Heart left ventricle (tissue), 16 donors: ENCODE data around the gene SYNDIG1. TPM values are rescaled to one million over a fixed set of nuclear protein-coding genes. Genes with fewer than 3 reads are reported as not detected.

Experiments used
- ATAC-seq, 4 donors: fragments of 200-7000 bp; cut with Tn5 transposase; one replicate each; pipeline ENCODE4 v1.9.1; 2020 to 2022; ENCODE audit warnings: moderate library complexity in 4 of 4, mild to moderate bottlenecking in 3 of 4, moderate number of reproducible peaks in 1 of 4
- DNase-seq, 5 donors: peaks; one replicate each; pipeline ENCODE4 v3.0.0-alpha.2; 2020
- H3K27ac ChIP-seq, 12 donors: fragments of 200-600 bp; sonication (generic) in 4 of 12; one replicate each; pipeline versions ENCODE4 v1.5.0 to v1.8.0; 2016 to 2022; ENCODE audit warnings: mild to moderate bottlenecking in 2 of 12
- H3K27me3 ChIP-seq, 9 donors: fragments of 200-600 bp; sonication (generic) in 2 of 9; one replicate each; pipeline versions ENCODE4 v1.5.1 to v1.8.0; 2016 to 2022; ENCODE audit warnings: mild to moderate bottlenecking in 3 of 9
- H3K36me3 ChIP-seq, 9 donors: fragments of 200-600 bp; sonication (generic) in 2 of 9; one replicate each; pipeline versions ENCODE4 v1.5.0 to v1.8.0; 2018 to 2022; ENCODE audit warnings: mild to moderate bottlenecking in 2 of 9
- H3K4me1 ChIP-seq, 12 donors: fragments of 200-600 bp; sonication (generic) in 4 of 12; one replicate each; pipeline versions ENCODE4 v1.5.0 to v1.8.0; 2016 to 2022; ENCODE audit warnings: mild to moderate bottlenecking in 3 of 12
- H3K4me3 ChIP-seq, 12 donors: fragments of 200-600 bp; sonication (generic) in 4 of 12; one replicate each; pipeline versions ENCODE4 v1.5.0 to v1.8.0; 2017 to 2022; ENCODE audit warnings: mild to moderate bottlenecking in 9 of 12, moderate library complexity in 4 of 12
- H3K9me3 ChIP-seq, 12 donors: fragments of 200-600 bp; sonication (generic) in 4 of 12; one replicate each; pipeline versions ENCODE4 v1.5.0 to v1.8.0; 2016 to 2022; ENCODE audit warnings: mild to moderate bottlenecking in 1 of 12
- POLR2A ChIP-seq, 2 donors: fragments of 450-650 bp; IDR thresholded peaks; one replicate each; pipeline ENCODE4 v1.6.1; 2017; ENCODE audit warnings: antibody characterized with exemption in 2 of 2, mild to moderate bottlenecking in 2 of 2, moderate library complexity in 2 of 2
- WGBS, 4 donors: extraction: QIAGEN DNeasy Blood & Tissue Kit in 2 of 4; methylation state at CpG; one replicate each; pipeline versions ENCODE4 v1.1.5 to v1.1.7; 2013 to 2018; 5-methylcytosine and 5-hydroxymethylcytosine counted together
- intact Hi-C, 10 donors: fragments of 100-400 bp; cut with DNase I; formaldehyde crosslinking; loops; one replicate each; pipeline versions ENCODE4 v1.11.1 to v1.14.2; 2022
- polyA plus RNA-seq, 2 donors: library from polyadenylated mRNA; stranded (reverse); fragments of 200-250 nt; gene quantifications; one replicate each; pipeline ENCODE4 v1.2.3, GENCODE V29; 2013
- total RNA-seq, 9 donors: library from RNA; depleted of rRNA in 2 of 9; stranded (reverse); fragments of >200 nt in 2 of 9; fragmentation: NEBNext Ultra II Directional in 3 of 9; extraction: Animal tissue kit (Norgen Biotek cat#: 25700) in 3 of 9; gene quantifications; one replicate each; pipeline versions ENCODE4 v1.1.0 to v1.2.4, GENCODE V29; 2016 to 2023
- TF ChIP-seq, protein P1 (sequence below), 12 donors: fragments of 200-600 bp; sonication (generic) in 4 of 12; IDR thresholded peaks; one replicate each; pipeline versions ENCODE4 v1.5.0 to v1.8.0; 2018 to 2022; ENCODE audit warnings: antibody characterized with exemption in 12 of 12, mild to moderate bottlenecking in 5 of 12
- donor health status: ischemic (EF 13 %, LVEDD 7.1; RV severe dilation, severe dysfunction).
- donor health status: healthy with polysubstance abuse.
- donor health status: DM: no; HTN: yes; CAD: no.
- donor health status: DM: no; HTN: no; CAD: no.
- donor health status: ischemic (EF 25% LVEDD 6.9; RV normal size, moderate dysfunction).
- donor health status: ischemic (EF 25% LVEDD 5.7; RV mildly dilated, moderate dysfunction).
- donor health status: healthy.
- donor health status: DM: yes; HTN: yes; CAD: no.
- donor health status: ischemic (EF 35%, LVEDD 5.7; RV mildly dilated, moderate dysfunction).
- donor health status: nonischemic (EF 11% LVEDD 7.7; RV severe dilation, severe dysfunction).
- donor health status: DM: yes; HTN: yes; CAD: no.
- donor health status: PGD.
- donor health status: ischemic (EF 29% LVEDD 5.4; RV normal size, mild dysfunction).
- donor health status: nonischemic (EF 23%, LVEDD 6.1; RV moderate dilation, normal function).

Gene SYNDIG1
- total and polyA plus RNA-seq, 11 donors: 8.4 to 41.8 (median 23.0) TPM

- Histone ChIP-seq H3K4me3 (no peak overlapping the region), H3K27ac (no peak overlapping the region), H3K4me1 (peaks cover 0 to 4% (median 0%) of the 10 kb centered on the region in 12 donors), H3K9me3 (no peaks in the 10 kb centered on the region), H3K36me3 (no peaks in the 10 kb centered on the region), H3K27me3 (no peaks in the 10 kb centered on the region)
- ATAC-seq: no peak
- no peak for TF ChIP-seq POLR2A (IDR thresholded peaks at IDR 0.05)
- TF ChIP-seq, protein P1, sequence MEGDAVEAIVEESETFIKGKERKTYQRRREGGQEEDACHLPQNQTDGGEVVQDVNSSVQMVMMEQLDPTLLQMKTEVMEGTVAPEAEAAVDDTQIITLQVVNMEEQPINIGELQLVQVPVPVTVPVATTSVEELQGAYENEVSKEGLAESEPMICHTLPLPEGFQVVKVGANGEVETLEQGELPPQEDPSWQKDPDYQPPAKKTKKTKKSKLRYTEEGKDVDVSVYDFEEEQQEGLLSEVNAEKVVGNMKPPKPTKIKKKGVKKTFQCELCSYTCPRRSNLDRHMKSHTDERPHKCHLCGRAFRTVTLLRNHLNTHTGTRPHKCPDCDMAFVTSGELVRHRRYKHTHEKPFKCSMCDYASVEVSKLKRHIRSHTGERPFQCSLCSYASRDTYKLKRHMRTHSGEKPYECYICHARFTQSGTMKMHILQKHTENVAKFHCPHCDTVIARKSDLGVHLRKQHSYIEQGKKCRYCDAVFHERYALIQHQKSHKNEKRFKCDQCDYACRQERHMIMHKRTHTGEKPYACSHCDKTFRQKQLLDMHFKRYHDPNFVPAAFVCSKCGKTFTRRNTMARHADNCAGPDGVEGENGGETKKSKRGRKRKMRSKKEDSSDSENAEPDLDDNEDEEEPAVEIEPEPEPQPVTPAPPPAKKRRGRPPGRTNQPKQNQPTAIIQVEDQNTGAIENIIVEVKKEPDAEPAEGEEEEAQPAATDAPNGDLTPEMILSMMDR (IDR thresholded peaks at IDR 0.05): no peak
- intact Hi-C loops: no loop called here
- 83 to 86% (median 84%) methylated on average over 26 of the region's 26 CpGs for WGBS, 4 donors
- no peak for DNase-seq
Observed at GRCh38 chr20:24584538-24585356, 115.3 kb downstream of the SYNDIG1 start.

DNA sequence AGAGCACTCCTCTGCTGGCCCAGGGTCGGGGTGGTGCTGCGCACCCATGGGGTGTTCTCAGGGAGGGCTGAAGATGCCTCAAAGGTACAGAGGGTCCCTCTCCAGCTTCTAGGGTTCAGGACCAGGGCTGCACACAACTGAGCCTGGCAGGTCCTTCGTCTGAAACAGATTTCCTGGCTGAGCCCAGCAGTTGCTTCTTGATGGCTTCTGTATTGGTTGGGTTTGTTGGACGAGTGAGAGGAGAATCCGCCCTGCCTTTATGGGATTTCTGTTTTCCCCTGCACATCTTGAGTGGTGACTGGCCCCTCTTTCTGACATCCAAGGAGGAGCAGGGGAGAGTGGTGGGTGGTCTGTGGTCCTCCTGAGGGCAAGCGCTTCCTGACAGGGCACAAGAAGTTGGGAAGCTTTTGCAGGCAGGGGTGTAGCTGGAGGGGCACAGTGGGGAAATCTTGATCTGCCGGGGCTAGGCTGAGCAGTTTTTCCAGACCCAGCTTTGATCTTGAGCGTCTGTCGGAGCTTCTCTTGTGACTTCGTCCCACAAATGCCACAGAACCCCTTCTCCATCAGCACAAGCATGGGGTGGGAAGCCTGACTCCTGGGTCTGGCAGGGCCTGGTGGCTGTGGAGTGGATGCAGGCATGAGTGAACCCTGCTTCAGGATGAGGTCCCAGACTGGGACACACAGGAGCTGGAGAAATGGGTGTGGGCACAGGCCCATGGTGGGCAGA lies 116.5 kb downstream of the SYNDIG1 start:
- ATAC-seq (no peak), DNase-seq (no peak)
- 77 to 93% (median 83%) methylated on average over 10 of the region's 10 CpGs for WGBS, 4 donors
- H3K27me3 ChIP-seq: no peaks in the 10 kb centered on the region
- intact Hi-C loops: no loop called here
- H3K27ac ChIP-seq: no peak overlapping the region
- no peaks in the 10 kb centered on the region for H3K9me3 ChIP-seq
- TF ChIP-seq, protein P1 (IDR thresholded peaks at IDR 0.05): no peak
- TF ChIP-seq POLR2A (IDR thresholded peaks at IDR 0.05): no peak
- no peaks in the 10 kb centered on the region for H3K36me3 ChIP-seq
- H3K4me3 ChIP-seq: no peak overlapping the region
- H3K4me1 ChIP-seq: peaks cover 0 to 4% (median 0%) of the 10 kb centered on the region in 12 donors

- no peak overlapping the region for H3K27ac ChIP-seq
Observed at GRCh38 chr20:24586523-24586840, 117.1 kb downstream of the SYNDIG1 start.

More at GRCh38 chr20:24586523-24586840, 117.1 kb downstream of the SYNDIG1 start:
- TF ChIP-seq, protein P1 (IDR thresholded peaks at IDR 0.05): no peak
- TF ChIP-seq POLR2A (IDR thresholded peaks at IDR 0.05): no peak
- 71 to 87% (median 78%) methylated on average over 5 to 6 of the region's 6 CpGs for WGBS, 4 donors
- no peaks in the 10 kb centered on the region for H3K9me3 ChIP-seq
- no peaks in the 10 kb centered on the region for H3K27me3 ChIP-seq
- no peak for ATAC-seq
- H3K4me3 ChIP-seq: no peak overlapping the region
- no peaks in the 10 kb centered on the region for H3K36me3 ChIP-seq
- intact Hi-C loops: no loop called here
- H3K4me1 ChIP-seq: peaks cover 0 to 4% (median 0%) of the 10 kb centered on the region in 12 donors
- DNase-seq: no peak
